ENCODE measurements around the gene CBLC.

The CBLC gene

GRCh38 chr19:44816301-44816700 is 38.6 kb downstream of the CBLC start:
- TF ChIP-seq CTCF (IDR thresholded peaks at IDR 0.05; ENCODE audit: low read depth, low read length), result no peak
- DNase-seq (ENCODE audit: extremely low read depth, low read depth), result no peak

- TF ChIP-seq CTCF (IDR thresholded peaks at IDR 0.05; ENCODE audit: low read depth, low read length), result no peak
- DNase-seq (ENCODE audit: extremely low read depth, low read depth), result no peak
Measured at GRCh38 chr19:44817725-44818465, 40.2 kb downstream of the CBLC start.

- TF ChIP-seq CTCF (IDR thresholded peaks at IDR 0.05; ENCODE audit: low read depth, low read length), result no peak
- DNase-seq (ENCODE audit: extremely low read depth, low read depth), result no peak
Measured at GRCh38 chr19:44818466-44819031, 40.9 kb downstream of the CBLC start.

- no peak for TF ChIP-seq CTCF (IDR thresholded peaks at IDR 0.05; ENCODE audit: low read depth, low read length)
- DNase-seq (ENCODE audit: extremely low read depth, low read depth), result no peak
Measured at GRCh38 chr19:44819246-44819832, 41.6 kb downstream of the CBLC start.

GRCh38 chr19:44820648-44821609 is 43.2 kb downstream of the CBLC start:
- no peak for DNase-seq (ENCODE audit: extremely low read depth, low read depth)
- no peak for TF ChIP-seq CTCF (IDR thresholded peaks at IDR 0.05; ENCODE audit: low read depth, low read length)

- DNase-seq (ENCODE audit: extremely low read depth, low read depth), result no peak
- TF ChIP-seq CTCF (IDR thresholded peaks at IDR 0.05; ENCODE audit: low read depth, low read length), result no peak
Measured at GRCh38 chr19:44822177-44822576, 44.5 kb downstream of the CBLC start.

Data from AG09319 (cell line).